ENCODE data around the gene HORMAD2. TPM values are rescaled to one million over a fixed set of nuclear protein-coding genes. Genes with fewer than 3 reads are reported as not detected.

The HORMAD2 gene
- total RNA-seq, 4 donors from 2014 or later = not detected

- no peak for DNase-seq (ENCODE audit: low spot score in 2 of 2)
- H3K4me3 ChIP-seq = no peak overlapping the region
- no peak overlapping the region for H3K27ac ChIP-seq
- no peaks in the 10 kb centered on the region for H3K36me3 ChIP-seq
- no peaks in the 10 kb centered on the region for H3K9me3 ChIP-seq
- TF ChIP-seq CTCF (IDR thresholded peaks at IDR 0.05) = no peak
- no peak for TF ChIP-seq POLR2A (IDR thresholded peaks at IDR 0.05)
- no peak for TF ChIP-seq EP300 (IDR thresholded peaks at IDR 0.05)
- 87% methylated on average over 7 of the region's 7 CpGs for WGBS, 2 donors
- H3K27me3 ChIP-seq = no peaks in the 10 kb centered on the region
- H3K4me1 ChIP-seq = no peaks in the 10 kb centered on the region
Measured at GRCh38 chr22:30225220-30225927, 145.1 kb downstream of the HORMAD2 start.

- Histone ChIP-seq H3K27me3 (no peaks in the 10 kb centered on the region), H3K36me3 (no peaks in the 10 kb centered on the region), H3K9me3 (no peaks in the 10 kb centered on the region), H3K4me3 (no peak overlapping the region), H3K27ac (no peak overlapping the region), H3K4me1 (no peaks in the 10 kb centered on the region)
- DNase-seq (ENCODE audit: low spot score in 2 of 2) = no peak
- 80 to 82% methylated on average over 11 of the region's 11 CpGs for WGBS, 2 donors
- no peak for TF ChIP-seq CTCF (IDR thresholded peaks at IDR 0.05)
- TF ChIP-seq POLR2A (IDR thresholded peaks at IDR 0.05) = no peak
- TF ChIP-seq EP300 (IDR thresholded peaks at IDR 0.05) = no peak
Measured at GRCh38 chr22:30226192-30226832, 146.0 kb downstream of the HORMAD2 start.

Other genes starting within 250 kb of the HORMAD2 start
- 10 to 100 TPM; 30.4 to 45.3 (median 40.9) TPM for gene ASCC2, start 242.2 kb upstream of the HORMAD2 start, total RNA-seq
- gene MTMR3, start 197.3 kb upstream of the HORMAD2 start, total RNA-seq = 10 to 100 TPM; 56.1 to 91.2 (median 74.5) TPM
- gene LIF, start 166.3 kb downstream of the HORMAD2 start, total RNA-seq = under 1 TPM; 0.30 to 0.84 (median 0.72) TPM
- gene OSM, start 186.4 kb downstream of the HORMAD2 start, total RNA-seq = 10 to 100 TPM in 1 of 4 donors, 1 to 10 TPM in 3; 1.4 to 19.7 (median 4.2) TPM
- gene CASTOR1, start 209.0 kb downstream of the HORMAD2 start, total RNA-seq = 10 to 100 TPM; 38.7 to 57.9 (median 45.3) TPM
- gene TBC1D10A, start 246.5 kb downstream of the HORMAD2 start, total RNA-seq = 10 to 100 TPM; 46.8 to 63.9 (median 52.1) TPM

Measured in tibial nerve (tissue), 4 donors.